Panc1 (cell line): ENCODE results near the gene ATRNL1. TPM values are rescaled to one million over a fixed set of nuclear protein-coding genes. Genes with fewer than 3 reads are reported as not detected.

ENCODE experiments used
- ATAC-seq: fragments of 200-7000 bp; cut with Tn5 transposase; 2 replicates; pipeline ENCODE4 v1.9.1; 2020; ENCODE audit warnings: mild to moderate bottlenecking, moderate library complexity
- BruUV-seq: library from RNA; stranded (reverse); fragments of 400-500 nt; replicated peaks from 2 replicates; lab custom pipeline; 2021; lab: Mats Ljungman, UMichigan
- CTCF ChIA-PET: fragments of 300-600 bp; sonication (Branson Sonifier 250); formaldehyde crosslinking; loops from one replicate; lab custom pipeline; 2022; ENCODE audit warnings: antibody characterized with exemption; lab: Charles Lee
- POLR2A ChIA-PET: fragments of 300-600 bp; sonication (Branson Sonifier 250); formaldehyde crosslinking; loops from one replicate; lab custom pipeline; 2022; ENCODE audit warnings: antibody characterized with exemption; lab: Charles Lee
- DNase-seq: peaks from one replicate; pipeline ENCODE4 v3.0.0-alpha.2; 2010; ENCODE audit warnings: low read depth, low spot score
- H3K27ac ChIP-seq: 2 replicates; pipeline ENCODE4 v1.5.1; 2011; ENCODE audit warnings: mild to moderate bottlenecking, low read length, inconsistent platforms
- H3K27me3 ChIP-seq: fragments of 200-500 bp; sonication (Bioruptor generic); 2 replicates; pipeline ENCODE4 v1.6.0; 2014; ENCODE audit warnings: low read length, inconsistent platforms; ENCODE audit not compliant: control insufficient read depth, insufficient read depth
- H3K36me3 ChIP-seq: fragments of 200-500 bp; sonication (Bioruptor generic); 2 replicates; pipeline ENCODE4 v1.5.1; 2014; ENCODE audit warnings: inconsistent platforms, mild to moderate bottlenecking, low read length, moderate library complexity; ENCODE audit not compliant: control insufficient read depth, insufficient read depth
- H3K4me1 ChIP-seq: 2 replicates; pipeline ENCODE4 v1.5.1; 2011; ENCODE audit warnings: inconsistent platforms, mild to moderate bottlenecking, low read length, moderate library complexity; ENCODE audit not compliant: control insufficient read depth, insufficient read depth
- H3K4me3 ChIP-seq, 2 experiments: 2 replicates each; pipeline ENCODE4 v1.5.1; 2011 to 2012; ENCODE audit warnings: low read depth in 2 of 2, low read length in 2 of 2, mild to moderate bottlenecking in 2 of 2, inconsistent platforms in 1 of 2, moderate library complexity in 1 of 2
- H3K9me3 ChIP-seq: fragments of 200-500 bp; sonication (Bioruptor generic); 2 replicates; pipeline ENCODE4 v1.5.1; 2014; ENCODE audit warnings: low read depth, mild to moderate bottlenecking, inconsistent platforms, low read length, moderate library complexity; ENCODE audit not compliant: control insufficient read depth, insufficient read depth
- CTCF ChIP-seq: fragments of 450-650 bp; IDR thresholded peaks from 2 replicates; pipeline ENCODE4 v1.5.1; 2017; ENCODE audit warnings: mild to moderate bottlenecking
- POLR2AphosphoS5 ChIP-seq: IDR thresholded peaks from 2 replicates; pipeline ENCODE4 v1.6.1; 2012; ENCODE audit warnings: mild to moderate bottlenecking, low read depth, low read length, moderate library complexity
- SIN3A ChIP-seq: IDR thresholded peaks from 2 replicates; pipeline ENCODE4 v1.6.1; 2012; ENCODE audit warnings: low read depth, mild to moderate bottlenecking, low read length, moderate library complexity, borderline replicate concordance; ENCODE audit not compliant: insufficient read depth
- TCF7L2 ChIP-seq: IDR thresholded peaks from 2 replicates; pipeline ENCODE4 v1.6.1; 2011; ENCODE audit warnings: mild to moderate bottlenecking, low read depth, low read length, inconsistent platforms
- in situ Hi-C: cut with HindIII; loops from 2 replicates; pipeline ENCODE4 v1.10.0; 2016; ENCODE audit warnings: low sequenced_read_pairs, low pct_unique_long_range_greater_than_20kb
- intact Hi-C: fragments of 100-400 bp; cut with micrococcal nuclease; formaldehyde crosslinking; loops from one replicate; pipeline ENCODE4 v1.10.0; 2022; ENCODE audit not compliant: unreplicated experiment
- total RNA-seq: library from RNA; stranded (reverse); gene quantifications from one replicate; pipeline ENCODE4 v1.2.1, GENCODE V29; 2021; ENCODE audit not compliant: unreplicated experiment
- TF ChIP-seq, protein P1 (sequence below), 2 experiments: IDR thresholded peaks; 2 replicates each; pipeline ENCODE4 v1.6.1; 2011 to 2012; ENCODE audit warnings: low read depth in 2 of 2, control low read depth in 1 of 2, low read length in 1 of 2, mild to moderate bottlenecking in 1 of 2, moderate library complexity in 1 of 2; ENCODE audit not compliant: insufficient read depth in 1 of 2

ATRNL1 gene
- total RNA-seq, 1 experiment from 2014 or later = 17.1 TPM

- ATAC-seq = no peak
- TF ChIP-seq CTCF (no peak), TCF7L2 (no peak), POLR2AphosphoS5 (no peak), SIN3A (no peak)
- TF ChIP-seq, protein P1, sequence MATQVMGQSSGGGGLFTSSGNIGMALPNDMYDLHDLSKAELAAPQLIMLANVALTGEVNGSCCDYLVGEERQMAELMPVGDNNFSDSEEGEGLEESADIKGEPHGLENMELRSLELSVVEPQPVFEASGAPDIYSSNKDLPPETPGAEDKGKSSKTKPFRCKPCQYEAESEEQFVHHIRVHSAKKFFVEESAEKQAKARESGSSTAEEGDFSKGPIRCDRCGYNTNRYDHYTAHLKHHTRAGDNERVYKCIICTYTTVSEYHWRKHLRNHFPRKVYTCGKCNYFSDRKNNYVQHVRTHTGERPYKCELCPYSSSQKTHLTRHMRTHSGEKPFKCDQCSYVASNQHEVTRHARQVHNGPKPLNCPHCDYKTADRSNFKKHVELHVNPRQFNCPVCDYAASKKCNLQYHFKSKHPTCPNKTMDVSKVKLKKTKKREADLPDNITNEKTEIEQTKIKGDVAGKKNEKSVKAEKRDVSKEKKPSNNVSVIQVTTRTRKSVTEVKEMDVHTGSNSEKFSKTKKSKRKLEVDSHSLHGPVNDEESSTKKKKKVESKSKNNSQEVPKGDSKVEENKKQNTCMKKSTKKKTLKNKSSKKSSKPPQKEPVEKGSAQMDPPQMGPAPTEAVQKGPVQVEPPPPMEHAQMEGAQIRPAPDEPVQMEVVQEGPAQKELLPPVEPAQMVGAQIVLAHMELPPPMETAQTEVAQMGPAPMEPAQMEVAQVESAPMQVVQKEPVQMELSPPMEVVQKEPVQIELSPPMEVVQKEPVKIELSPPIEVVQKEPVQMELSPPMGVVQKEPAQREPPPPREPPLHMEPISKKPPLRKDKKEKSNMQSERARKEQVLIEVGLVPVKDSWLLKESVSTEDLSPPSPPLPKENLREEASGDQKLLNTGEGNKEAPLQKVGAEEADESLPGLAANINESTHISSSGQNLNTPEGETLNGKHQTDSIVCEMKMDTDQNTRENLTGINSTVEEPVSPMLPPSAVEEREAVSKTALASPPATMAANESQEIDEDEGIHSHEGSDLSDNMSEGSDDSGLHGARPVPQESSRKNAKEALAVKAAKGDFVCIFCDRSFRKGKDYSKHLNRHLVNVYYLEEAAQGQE (IDR thresholded peaks at IDR 0.05; ENCODE audit: insufficient read depth in 1 of 2, low read depth in 2 of 2, low read length in 1 of 2) = no peak
- in situ Hi-C loops = no loop called here
- Histone ChIP-seq H3K36me3 (no peaks in the 10 kb centered on the region), H3K27me3 (no peaks in the 10 kb centered on the region), H3K27ac (no peak overlapping the region), H3K4me3 (no peak overlapping the region), H3K9me3 (no peaks in the 10 kb centered on the region), H3K4me1 (no peaks in the 10 kb centered on the region)
- ChIA-PET POLR2A (no interaction called here), CTCF (no interaction called here)
- intact Hi-C loops = no loop called here
- no TSS peak for BruUV-seq
- no peak for DNase-seq
These were observed 756.0 kb downstream of the ATRNL1 start for GRCh38 chr10:115849197-115849596.

DNA sequence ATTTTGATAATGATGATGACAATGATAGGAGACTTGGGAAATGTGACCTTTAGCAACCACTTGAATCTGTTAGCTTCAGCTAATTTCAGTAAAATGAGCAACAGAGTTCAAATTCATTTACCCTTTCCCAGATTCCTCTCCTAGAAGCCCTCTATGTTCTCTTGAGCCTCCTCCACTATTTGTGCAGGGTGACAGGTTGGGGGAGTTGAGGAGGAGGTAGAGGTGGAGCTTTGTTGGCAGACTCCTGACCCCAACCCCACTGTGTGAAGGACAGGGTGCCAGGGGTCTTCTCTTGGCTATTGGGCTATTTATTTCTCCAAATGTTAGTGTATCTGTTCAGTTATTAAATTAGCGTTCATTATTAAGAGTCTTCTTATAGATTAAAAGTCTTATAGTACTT, 757.5 kb downstream of the ATRNL1 start:
- no peaks in the 10 kb centered on the region for H3K4me1 ChIP-seq
- ATAC-seq (no peak), DNase-seq (no peak)
- no peak for TF ChIP-seq POLR2AphosphoS5
- TF ChIP-seq, protein P1 (IDR thresholded peaks at IDR 0.05; ENCODE audit: insufficient read depth in 1 of 2, low read depth in 2 of 2, low read length in 1 of 2) = no peak
- no peak for TF ChIP-seq TCF7L2
- TF ChIP-seq SIN3A = no peak
- no peak for TF ChIP-seq CTCF
- H3K36me3 ChIP-seq = no peaks in the 10 kb centered on the region
- CTCF ChIA-PET = no interaction called here
- H3K9me3 ChIP-seq = no peaks in the 10 kb centered on the region
- BruUV-seq = no TSS peak
- no peaks in the 10 kb centered on the region for H3K27me3 ChIP-seq
- H3K27ac ChIP-seq = no peak overlapping the region
- no peak overlapping the region for H3K4me3 ChIP-seq
- intact Hi-C loops = no loop called here
- in situ Hi-C loops = no loop called here
- POLR2A ChIA-PET = no interaction called here
